ENCODE data around the gene ZBTB26.
"Not testable (repeated sequence)": the region's sequence is repeated elsewhere in the genome, so short reads cannot be mapped to it uniquely, and the experiment has no call there.

ZBTB26 gene

GRCh38 chr9:122923947-122924346 is 7.4 kb downstream of the ZBTB26 start:
- DNase-seq (ENCODE audit: low read depth, low spot score), result no peak

- no peak for DNase-seq (ENCODE audit: low read depth, low spot score)
Measured at GRCh38 chr9:122922713-122923112, 8.6 kb downstream of the ZBTB26 start.

GRCh38 chr9:122918310-122918709 is 13.0 kb downstream of the ZBTB26 start:
- no peak for DNase-seq (ENCODE audit: low read depth, low spot score)

DNA sequence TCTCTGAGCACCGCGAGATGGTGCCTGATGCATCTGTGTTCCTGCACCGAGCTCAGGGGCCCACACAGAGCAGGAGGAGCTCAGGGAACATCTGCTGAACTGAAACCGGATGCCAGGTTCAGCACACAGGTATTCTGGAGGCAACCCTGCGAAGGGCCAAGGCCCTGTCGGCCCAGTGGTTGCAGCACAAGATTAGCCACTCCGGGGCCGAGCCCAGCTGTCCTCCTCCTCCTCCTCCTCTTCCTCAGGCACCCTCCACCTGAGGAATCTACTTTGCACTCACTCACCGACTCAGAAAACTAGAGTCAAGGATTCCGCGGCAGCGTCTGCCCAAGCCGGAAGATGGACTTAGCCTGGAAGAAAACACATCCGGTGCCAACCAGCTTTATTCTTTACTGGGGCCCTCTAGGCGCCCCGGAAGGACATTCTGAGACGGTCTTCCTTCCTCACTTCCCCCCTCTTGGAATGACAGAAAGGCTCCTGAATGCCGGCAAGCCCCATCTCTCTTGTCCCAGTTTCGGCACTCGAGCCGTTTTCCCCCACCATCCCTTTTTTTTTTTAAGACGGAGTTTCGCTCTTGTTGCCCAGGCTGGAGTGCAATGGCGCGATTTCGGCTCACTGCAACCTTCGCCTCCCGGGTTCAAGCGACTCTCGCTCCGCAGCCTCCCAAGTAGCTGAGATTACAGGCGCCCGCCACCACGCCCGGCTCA is 18.2 kb downstream of the ZBTB26 start, which contains the start of gene ZBTB6:
Gene ZBTB6, minus strand, starts transcription at position 360 of the 710 bp plus-strand sequence. CDS start 1,251 bp downstream, outside the sequence.
- peak; percentile 74 for DNase-seq (ENCODE audit: low read depth, low spot score)

DNA sequence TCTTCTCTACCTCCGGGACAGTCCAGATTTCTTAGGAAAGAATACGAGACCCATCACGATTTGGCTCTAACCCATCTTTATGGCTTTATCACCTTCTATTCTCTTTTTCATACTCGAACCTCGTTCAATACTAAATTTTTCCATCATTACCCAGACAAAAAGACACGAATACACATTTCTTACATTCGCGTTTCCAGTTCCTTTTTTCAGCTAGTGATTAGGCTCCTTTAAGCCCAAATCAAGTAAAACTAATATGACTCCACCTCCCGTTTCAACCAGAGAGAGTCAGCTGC is 18.7 kb downstream of the ZBTB26 start:
- DNase-seq (ENCODE audit: low read depth, low spot score), result no peak

GRCh38 chr9:122906122-122906521 is 25.2 kb downstream of the ZBTB26 start:
- not testable (repeated sequence) for DNase-seq (ENCODE audit: low read depth, low spot score)

DNA sequence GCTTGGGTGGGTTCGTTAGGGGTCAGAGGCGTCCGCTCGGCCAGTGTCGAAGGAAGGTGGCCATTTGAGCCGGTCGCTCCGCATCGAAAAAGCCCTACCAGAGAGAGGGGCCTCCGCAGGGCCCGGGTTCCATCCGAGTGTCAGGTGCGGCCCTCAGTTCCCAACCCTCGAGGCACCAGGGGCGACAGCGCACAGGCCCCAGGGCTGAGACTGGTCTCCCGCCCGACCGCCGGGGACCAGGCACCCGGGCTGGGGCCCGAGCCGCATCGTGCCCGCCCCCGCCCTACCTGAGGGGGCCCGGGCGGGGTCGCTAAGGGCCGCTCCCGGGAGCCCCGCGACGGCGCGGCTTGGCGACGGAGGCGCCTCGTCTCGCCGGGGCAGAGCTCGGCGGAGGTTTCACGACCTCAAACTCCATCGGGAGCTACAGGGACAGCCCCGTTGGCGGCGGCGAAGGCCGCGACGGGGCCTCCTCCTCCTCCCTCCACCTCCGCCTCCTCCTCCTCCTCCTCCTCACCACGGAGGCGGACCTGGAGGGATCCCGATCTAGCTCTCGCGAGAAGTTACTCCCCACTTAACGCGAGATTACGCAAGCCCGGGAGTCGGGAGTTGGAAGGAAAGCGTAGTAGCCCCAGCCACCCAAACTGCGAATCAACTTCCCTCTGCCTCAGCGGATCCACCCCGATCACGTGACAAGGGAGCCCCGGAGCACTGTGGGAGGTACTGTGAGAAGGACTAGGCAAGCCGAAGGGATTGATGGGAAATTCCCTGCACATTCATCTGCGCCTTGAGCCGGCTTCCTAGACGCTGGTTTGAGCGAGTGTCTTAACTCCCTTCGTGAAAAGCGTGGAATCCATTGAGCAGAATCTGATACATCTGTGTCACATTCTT is 26.2 kb downstream of the ZBTB26 start, which contains the start of gene RC3H2:
Gene RC3H2, minus strand, starts transcription at position 537 of the 888 bp plus-strand sequence. CDS start 7,850 bp downstream, outside the sequence.
- DNase-seq (ENCODE audit: low read depth, low spot score), result peak; percentile 99

DNA sequence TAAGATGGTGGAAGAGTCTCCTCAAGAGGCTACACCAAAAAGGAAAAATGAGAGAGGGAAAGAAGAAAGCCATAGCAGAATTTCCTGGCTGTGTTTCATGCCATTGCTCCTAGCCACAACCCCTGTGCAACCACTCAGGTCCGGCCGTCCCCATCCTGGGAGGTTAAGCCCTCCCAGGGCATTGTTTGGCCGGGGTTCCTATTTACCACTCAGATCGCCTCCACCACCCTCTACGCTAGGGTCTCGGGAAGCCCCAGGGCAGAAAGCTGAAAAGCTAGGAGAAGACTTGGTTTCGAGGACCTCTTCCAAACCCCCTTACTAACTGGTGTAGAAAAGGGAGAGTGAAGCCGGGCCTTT is 26.9 kb downstream of the ZBTB26 start:
- no peak for DNase-seq (ENCODE audit: low read depth, low spot score)

DNA sequence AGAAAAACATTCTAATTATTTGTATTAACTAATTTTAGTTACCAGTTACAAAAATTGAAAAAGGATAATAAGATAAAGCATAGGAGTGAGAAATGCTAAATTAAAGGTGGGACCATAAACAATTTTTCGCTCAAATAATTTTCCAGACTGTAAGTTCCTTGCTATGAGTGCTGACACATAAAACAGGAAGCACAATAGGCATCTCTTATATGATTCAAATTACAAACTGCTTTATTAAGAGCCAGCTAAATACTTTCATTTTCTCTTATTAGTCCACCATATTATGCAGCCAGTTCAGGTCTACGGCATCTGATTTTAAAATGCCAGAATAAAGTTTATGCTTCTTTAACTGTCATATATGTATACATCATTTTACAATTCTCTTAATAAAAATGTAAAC is 30.5 kb downstream of the ZBTB26 start:
- no peak for DNase-seq (ENCODE audit: low read depth, low spot score)

DNA sequence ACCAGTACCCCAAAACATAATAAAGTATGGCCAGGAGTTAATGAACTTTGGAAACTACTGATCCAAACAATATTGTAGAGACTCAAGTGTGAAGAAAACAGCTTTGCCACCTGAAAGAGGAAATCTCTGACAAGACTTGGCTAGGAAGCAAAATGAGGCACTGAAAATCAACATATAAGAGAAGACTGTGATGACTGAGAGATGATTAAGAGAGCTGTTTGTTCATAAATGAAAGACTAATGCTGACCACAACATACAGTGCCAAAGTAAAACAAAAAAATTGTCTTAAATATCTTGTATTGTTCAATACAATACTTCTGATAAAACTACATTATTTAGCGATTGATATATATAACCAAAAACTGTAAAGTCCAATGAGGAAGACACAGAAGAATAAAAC is 33.3 kb downstream of the ZBTB26 start:
- DNase-seq (ENCODE audit: low read depth, low spot score), result no peak

DNA sequence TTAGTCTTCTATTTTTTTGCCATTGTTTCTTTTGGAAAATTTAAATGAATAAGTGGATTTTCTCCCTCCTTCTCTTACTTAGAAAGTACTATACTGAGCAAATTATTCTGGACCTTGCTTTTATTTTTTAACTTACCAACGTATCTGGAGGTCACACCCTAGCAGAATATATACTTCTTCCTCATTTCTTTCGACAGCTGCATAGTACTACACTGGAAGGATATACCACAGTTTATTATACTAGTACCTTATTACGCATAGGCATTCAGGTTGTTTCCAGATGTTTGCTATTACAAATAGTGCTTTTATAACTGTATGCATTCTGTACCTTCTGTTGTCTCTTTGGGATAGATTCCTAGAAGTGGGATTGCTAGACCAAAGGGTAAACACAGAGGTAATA is 42.8 kb downstream of the ZBTB26 start:
- no peak for DNase-seq (ENCODE audit: low read depth, low spot score)

GRCh38 chr9:122883125-122883524 is 48.2 kb downstream of the ZBTB26 start:
- DNase-seq (ENCODE audit: low read depth, low spot score), result no peak

GRCh38 chr9:122879443-122879842 is 51.9 kb downstream of the ZBTB26 start:
- no peak for DNase-seq (ENCODE audit: low read depth, low spot score)

DNA sequence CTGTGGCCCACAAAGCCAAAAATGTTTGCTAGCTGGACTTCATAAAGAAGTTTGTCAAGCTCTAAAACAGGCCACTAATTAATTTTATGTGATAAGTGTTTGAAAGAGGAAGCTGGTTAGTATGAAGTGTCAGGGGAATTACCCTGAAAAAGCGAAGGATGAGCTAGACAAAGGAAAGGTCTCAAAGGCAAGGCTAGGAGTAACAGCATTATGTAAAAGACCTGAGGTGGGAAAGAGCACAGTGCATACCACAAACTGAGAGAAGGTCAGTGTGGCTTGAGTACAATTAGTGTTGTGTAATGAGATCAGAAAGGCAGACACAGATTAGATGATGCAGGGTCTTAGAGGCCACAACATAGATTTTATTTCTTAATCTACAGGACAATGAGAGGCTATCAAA is 55.8 kb downstream of the ZBTB26 start:
- DNase-seq (ENCODE audit: low read depth, low spot score), result no peak

DNA sequence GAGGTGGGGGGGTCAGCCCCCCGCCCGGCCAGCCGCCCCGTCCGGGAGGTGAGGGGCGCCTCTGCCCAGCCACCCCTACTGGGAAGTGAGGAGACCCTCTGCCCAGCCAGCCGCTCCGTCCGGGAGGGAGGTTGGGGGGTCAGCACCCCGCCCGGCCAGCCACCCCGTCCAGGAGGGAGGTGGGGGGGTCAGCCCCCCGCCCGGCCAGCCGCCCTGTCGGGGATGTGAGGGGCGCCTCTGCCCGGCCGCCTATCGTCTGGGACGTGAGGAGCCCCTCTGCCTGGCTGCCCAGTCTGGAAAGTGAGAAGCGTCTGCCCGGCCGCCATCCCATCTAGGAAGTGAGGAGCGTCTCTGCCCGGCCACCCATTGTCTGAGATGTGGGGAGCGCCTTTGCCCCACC is 64.0 kb downstream of the ZBTB26 start:
- not testable (repeated sequence) for DNase-seq (ENCODE audit: low read depth, low spot score)

DNA sequence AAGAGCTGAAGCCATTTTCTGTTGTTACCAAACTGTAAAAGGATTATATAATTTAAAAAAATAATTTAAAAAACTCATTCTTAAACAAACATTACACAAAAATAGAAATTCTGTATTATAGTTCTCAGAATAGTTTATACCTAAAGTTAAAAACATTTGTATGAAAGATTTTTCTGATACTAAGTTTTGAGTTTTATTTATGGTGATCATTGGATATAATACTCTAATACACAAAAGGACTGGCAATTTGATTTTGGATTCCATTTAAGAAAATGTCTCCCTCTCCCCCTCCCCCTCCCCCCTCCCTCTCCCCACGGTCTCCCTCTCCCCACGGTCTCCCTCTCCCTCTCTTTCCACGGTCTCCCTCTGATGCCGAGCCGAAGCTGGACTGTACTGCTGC is 65.2 kb downstream of the ZBTB26 start:
- no peak for DNase-seq (ENCODE audit: low read depth, low spot score)

Data from iPS DF 19.7 (cell line).